Measurements from ENCODE around the gene AFTPH.

AFTPH gene

DNA sequence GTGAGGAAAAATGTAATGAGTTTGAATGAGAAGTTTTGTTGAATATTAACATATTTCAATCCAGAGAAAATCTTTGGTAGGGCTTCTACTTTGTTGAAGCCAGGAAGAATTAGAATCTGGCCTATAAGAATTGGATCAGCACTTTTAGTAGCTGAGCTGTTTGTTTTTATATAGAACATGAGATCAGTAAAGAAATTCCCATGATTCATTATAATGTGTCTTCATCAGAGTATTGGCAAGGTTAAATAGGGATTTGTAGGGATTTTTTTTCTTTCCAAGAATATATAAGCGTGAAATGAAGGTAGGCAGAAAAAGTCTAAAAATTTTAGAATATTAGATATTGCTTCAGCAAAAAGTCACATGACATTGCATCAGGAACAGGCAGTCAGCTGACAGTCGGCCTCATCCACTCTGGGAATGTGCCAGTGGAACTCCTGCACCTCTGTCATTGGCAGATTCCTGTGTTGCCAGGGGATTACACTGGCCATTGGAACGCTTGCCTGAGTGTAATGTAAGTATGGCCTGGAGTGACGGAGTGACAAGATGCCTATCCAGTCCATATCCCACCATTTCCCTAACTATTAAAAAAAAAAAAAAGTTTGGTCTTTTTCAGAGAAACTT is 69.0 kb downstream of the AFTPH start:
- no peak for DNase-seq

DNA sequence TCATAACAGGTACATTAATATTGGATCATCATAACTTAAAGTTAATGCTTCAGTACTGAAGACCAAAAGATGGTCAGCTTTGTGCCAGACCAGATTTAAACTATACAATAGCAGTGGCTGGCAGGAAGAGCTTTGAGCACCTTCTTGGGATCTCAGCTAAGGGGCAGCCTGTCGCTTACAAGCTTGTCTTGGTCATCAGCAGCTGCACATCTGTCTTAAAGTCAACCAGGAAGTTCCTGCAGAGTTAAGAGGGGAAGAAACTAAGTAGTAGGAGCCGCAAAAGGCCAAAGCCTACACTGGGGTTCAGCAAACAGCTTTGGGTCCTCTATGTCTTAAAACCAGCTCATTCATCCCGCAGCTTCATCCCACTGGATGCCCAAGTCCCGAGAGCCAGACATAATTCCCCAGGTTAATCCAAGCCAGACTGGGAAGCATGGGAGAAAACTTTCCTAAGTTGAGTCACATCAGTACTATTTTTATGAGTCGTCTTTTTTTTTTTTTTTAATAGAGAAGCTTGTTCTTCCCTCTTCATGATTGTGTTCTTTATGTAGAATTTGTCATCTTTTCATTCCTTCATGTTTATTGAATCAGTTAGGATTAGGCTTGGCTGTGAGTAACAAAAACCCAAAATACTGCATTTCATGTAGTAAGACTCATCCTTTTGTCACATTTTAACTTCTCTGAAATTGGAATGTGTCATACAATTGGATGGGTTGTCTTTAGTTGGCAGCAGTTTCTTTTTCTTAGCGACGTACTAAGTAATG is 70.3 kb downstream of the AFTPH start:
- DNase-seq, result no peak

DNA sequence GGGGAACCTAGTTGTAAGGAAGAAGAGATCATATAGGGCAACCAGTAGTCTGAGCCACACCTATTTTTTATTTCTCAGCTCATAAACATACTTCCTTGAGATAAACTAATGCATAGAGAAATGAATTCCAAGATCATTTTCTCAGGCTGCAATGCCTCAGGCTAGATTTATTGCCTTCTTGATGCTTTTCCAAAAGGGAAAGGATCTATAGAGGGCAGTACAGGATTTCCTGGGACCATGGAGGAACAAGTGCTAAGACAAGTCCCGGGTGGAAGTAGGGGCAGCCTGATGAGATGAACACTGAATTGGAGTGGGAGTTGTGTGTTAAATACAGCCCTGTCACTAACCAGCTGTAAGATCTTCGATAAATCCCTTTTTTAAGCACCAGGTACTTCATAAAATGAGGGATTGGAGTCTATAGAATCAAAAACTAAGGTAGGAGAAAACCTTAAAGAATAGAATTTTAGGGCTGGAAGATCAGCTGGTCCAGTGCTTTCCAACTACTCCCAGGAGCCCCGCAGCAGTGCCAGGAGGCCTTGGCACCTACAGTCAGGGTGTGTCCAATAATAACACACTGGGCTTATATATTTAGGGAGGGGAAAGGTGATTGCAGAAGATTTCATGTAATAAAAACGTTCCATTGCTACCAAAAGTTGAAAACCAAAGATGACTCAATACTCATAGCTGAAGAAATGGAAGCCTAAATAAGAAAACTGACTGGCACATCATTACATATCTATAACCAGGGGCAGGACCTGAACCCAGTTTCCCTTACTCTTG is 71.5 kb downstream of the AFTPH start:
- DNase-seq, result no peak

DNA sequence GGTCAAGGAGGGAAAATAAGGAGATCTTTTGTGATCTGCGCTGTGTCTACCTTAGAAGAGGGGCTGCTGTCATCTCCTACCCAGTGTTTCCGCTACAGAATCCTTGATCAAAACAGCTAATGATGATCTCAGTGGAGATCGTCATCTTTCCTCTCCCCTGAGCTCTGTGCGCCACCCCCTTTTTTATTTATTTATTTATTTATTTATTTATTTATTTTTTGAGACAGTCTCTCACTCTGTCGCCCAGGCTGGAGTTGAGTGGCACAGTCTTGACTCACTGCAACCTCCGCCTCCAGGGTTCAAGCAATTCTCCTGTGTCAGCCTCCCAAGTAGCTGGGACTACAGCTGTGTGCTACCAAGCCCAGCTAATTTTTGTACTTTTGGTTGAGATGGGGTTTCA is 74.1 kb downstream of the AFTPH start:
- no peak for DNase-seq

DNA sequence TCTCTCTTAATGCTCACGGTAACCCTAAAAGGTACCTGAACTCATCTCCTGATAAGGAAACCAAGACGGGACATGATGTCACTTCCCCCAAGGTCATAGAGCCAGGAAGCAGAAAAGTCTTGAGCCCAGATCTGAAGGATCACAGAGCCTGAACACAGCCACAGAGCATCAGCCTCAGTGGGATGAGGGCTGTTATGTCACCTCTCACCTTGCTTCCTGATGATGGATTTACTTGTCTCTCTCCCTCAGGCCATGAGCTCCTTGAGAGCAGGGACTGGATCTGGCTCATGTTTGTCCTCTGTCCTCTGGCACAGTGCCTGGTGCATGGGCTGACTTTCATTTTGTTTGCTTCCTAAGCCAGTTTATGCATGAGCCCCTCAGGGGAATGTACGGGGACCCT is 75.3 kb downstream of the AFTPH start:
- no peak for DNase-seq

GRCh38 chr2:64601034-64601754 is 77.1 kb downstream of the AFTPH start:
- no peak for DNase-seq

DNA sequence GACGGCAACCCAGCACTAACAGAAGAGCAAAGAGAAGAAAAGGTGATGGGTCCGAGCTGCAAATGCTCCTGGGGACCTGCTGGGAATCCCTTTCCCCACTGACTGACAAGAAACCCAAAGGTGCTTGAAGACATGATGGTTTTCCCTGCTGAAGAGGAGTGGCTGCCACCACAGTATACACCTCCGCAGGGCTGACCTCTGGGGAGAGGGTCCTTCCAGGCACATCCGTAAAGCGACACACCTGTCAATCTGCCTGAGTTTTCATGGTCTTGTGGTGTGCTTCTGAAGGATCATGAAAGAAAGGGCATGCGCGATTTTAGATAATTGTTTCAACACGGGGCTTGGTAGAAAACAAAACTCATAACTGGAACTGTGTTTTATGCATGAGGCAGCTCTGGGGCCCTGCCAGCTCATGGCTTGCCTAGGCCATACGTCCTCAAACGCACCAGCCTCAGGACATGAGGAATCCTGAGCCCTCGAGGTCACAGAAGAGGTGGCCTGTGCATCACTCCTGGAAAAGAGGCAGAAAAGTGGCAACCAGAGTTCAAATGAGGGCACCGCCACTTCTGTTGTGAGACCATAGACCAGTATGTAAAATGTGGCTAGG is 77.8 kb downstream of the AFTPH start:
- no peak for DNase-seq

DNA sequence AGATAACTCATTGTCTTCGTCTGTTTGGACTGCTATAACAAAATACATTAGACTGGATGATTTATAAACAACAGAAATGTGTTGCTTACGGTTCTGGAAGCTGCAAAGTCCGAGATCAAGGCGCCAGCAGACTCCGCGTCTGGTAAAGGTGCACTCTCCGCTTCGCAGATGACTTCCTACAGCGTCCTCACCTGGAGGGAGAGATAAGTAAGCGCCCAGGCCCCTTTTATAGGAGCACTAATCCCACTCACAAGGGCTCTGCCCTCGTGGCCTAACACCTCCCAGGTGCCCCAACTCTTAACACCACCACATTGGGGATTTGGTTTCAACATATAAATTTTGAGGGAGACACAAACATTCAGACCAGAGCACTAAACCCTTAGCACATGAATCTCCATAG is 78.3 kb downstream of the AFTPH start:
- DNase-seq, result no peak

GRCh38 chr2:64604155-64604554 is 80.0 kb downstream of the AFTPH start:
- DNase-seq, result no peak

DNA sequence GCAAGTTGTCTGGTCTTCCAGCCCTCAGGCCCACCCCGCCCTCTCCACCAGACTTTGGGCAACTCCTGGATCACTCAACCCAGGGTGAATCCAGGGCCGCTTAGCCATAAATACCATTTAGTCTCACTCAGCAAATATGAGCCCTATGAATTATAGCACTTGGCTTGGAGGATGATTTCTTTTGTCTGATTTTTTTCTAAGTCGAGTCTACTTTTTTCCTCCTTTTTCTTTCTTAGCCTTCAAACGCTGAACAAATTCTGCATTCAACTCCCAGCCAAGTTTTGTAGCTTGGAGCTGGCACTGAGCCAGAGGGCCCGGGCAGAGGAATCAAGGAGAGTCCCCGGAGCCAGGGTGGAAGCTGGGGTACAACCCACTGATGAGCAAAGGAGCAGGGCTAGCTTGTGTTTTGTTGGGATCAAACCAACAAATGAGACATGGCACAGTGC is 80.9 kb downstream of the AFTPH start:
- no peak for DNase-seq

DNA sequence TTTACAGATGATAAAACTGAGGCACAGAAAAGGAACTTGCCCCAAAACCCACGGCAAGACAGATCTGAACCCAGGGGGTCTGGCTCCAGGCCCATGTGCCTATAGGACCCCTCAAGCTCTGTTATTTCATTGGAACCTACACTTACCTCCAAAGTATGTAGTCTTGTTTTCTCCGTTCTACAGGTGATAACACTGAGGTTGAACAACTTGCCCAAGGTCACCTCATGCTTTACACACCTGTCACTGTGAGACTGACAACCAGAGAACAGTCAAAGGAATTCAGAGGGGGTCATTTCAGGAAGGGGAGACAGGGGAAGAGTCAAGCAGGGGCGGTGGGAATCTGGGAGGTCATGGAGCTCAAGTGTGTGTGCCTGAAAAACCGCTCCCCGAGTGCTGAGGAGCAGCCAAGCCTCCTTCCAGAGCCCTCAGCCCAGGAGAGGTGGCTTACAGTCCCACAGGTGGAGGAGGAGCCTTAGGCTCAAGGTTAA is 81.9 kb downstream of the AFTPH start:
- no peak for DNase-seq

DNA sequence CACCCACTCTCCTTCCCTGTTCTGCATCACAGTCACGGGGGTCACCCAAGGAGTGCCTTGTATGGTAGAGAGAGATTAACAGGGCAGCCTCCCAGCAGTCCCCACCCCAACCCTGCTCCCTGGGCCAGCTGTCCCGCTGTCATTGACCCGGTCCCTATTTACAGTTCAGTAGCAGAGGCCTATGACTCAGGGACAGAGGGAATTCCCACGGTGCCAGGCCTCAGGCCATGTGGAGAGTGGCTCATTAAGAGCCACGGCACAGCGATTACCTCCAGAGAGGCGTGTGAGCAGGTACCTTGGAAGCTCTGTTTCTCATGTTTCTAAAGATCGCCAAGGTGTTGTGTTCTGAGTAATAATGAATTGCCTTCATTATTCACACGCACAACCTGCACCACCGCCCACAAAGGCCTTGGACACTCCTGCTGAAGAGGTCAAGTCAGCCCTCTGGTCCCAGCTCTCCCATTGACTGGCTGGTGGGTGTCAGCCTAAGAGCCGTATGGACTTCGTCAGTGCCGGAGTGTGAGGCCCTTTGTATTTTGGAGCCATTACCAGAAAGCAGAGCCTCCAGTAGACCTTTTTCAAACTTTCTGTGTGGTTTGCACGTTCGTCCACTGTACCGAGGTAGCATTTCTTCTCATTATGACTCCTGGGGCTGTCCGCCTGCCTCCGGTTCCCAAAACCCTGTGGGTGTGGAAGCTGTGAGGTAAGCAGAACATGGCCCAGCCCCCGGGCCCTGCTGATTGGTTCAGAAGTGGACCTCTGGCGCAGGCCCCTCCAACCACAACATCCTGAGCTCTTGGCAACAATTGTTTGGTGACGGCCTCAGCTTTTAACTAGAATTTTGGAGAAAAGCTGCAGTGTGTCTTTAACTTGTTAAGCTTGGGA is 82.6 kb downstream of the AFTPH start:
- no peak for DNase-seq

- DNase-seq, result no peak
Measured at GRCh38 chr2:64607381-64608304, 83.5 kb downstream of the AFTPH start.

DNA sequence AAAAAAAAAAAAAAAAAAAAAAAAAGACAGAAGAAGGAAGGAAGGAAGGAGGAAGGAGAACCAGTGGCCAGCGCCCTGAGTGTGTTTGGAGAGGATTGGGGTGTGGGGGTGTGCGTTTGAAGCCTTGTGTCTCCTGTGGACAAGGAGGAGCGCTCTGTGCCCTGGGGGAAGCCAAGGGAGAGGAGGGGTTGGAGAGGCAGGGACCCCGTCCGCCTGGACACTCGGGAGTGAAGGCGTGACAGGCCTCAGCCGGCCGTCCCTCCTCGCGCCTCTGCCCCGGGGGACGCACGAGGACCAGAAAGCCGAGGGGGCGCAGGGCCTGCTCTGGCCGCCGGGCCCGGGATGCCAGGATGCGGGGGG is 84.7 kb downstream of the AFTPH start:
- no peak for DNase-seq

- no peak for DNase-seq
Measured at GRCh38 chr2:64609227-64609941, 85.3 kb downstream of the AFTPH start.

GRCh38 chr2:64609942-64610281 is 85.8 kb downstream of the AFTPH start:
- no peak for DNase-seq

GRCh38 chr2:64610316-64610855 is 86.3 kb downstream of the AFTPH start:
- DNase-seq, result no peak

- no peak for DNase-seq
Measured at GRCh38 chr2:64612575-64613195, 88.6 kb downstream of the AFTPH start.

DNA sequence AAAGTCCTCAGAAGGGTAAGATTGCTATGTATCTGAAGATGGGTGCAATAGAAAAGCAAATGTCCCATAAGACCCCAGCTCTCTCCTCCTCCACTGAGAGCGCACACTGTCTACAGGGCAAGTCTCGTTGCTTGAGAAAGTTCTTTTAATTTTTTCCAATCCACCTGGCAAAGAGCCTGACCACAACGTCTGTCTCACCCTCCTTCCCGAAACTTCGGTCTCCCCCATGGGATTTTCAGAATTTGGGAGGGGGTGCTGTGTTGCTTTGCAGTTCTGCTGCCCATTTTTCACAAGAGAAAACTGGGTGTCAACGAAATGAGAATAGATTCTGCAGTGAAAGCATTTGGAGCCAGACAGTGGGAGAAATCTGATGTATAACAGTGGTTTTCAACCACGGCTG is 89.1 kb downstream of the AFTPH start:
- DNase-seq, result no peak
